PC-3 (cell line): ENCODE data around the gene MARK3.

ENCODE experiments used
- CTCF ChIP-seq: fragments of 300-600 bp; sonication (generic); conservative IDR thresholded peaks from 2 replicates; pipeline ENCODE4 v1.5.1; 2017; ENCODE audit warnings: antibody characterized with exemption, low read depth, mild to moderate bottlenecking, low read length
- EZH2 ChIP-seq: fragments of 300-600 bp; sonication (generic); IDR thresholded peaks from one replicate; pipeline ENCODE4 v1.6.1; 2017; ENCODE audit warnings: antibody characterized with exemption, mild to moderate bottlenecking, low read length; ENCODE audit not compliant: unreplicated experiment
- EZH2phosphoT487 ChIP-seq: fragments of 300-600 bp; sonication (generic); IDR thresholded peaks from 2 replicates; pipeline ENCODE4 v1.6.1; 2018; ENCODE audit warnings: mild to moderate bottlenecking, antibody characterized with exemption, low read length, borderline replicate concordance

DNA sequence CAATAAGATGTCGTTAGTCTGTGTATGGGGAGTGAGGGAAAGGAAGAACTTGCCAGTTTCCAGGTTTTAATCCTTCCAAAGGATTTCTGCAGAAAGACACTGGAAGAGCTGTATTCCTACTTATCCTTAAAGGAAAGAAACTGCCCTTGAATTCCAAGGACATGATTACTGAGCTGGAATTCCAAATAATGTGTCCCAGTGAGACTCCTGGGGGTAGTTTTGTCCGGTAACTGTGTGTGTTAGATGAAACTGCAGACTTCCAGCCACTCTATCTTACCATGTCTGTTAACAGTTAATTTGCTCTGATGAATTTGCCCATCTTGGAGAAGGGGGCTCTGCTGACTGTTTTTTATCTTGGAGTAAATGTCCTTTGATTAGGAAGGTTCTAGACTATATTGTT is 104.4 kb downstream of the MARK3 start:
- TF ChIP-seq CTCF = no peak
- TF ChIP-seq EZH2phosphoT487 = no peak
- TF ChIP-seq EZH2 = no peak
